IMR-90 (cell line): ENCODE measurements around the gene CPAMD8. TPM values are rescaled to one million over a fixed set of nuclear protein-coding genes. Genes with fewer than 3 reads are reported as not detected.

Experiments used
- ATAC-seq: fragments of 200-7000 bp; cut with Tn5 transposase; 2 replicates; pipeline ENCODE4 v1.9.1; 2020; ENCODE audit warnings: low read depth, mild to moderate bottlenecking, moderate library complexity
- BruUV-seq: library from RNA; stranded (reverse); fragments of 400-500 nt; replicated peaks from 2 replicates; lab custom pipeline; 2021; lab: Mats Ljungman, UMichigan
- CTCF ChIA-PET: fragments of 300-600 bp; formaldehyde crosslinking; extraction: SDS; loops from one replicate; lab custom pipeline; 2021; ENCODE audit warnings: antibody characterized with exemption; lab: Yijun Ruan, JAX
- POLR2A ChIA-PET: fragments of 300-600 bp; sonication (Branson Sonifier 250); formaldehyde crosslinking; loops from one replicate; lab custom pipeline; 2022; ENCODE audit warnings: antibody characterized with exemption; ENCODE audit not compliant: unreplicated experiment; lab: Charles Lee
- DNase-seq: peaks from one replicate; pipeline ENCODE4 v3.0.0; 2013
- H2AFZ ChIP-seq: replicated peaks from 2 replicates; pipeline ENCODE3; 2013; ENCODE audit warnings: low read length, mild to moderate bottlenecking; ENCODE audit not compliant: poor library complexity
- H2AK5ac ChIP-seq: 2 replicates; pipeline ENCODE4 v1.6.1; 2013; ENCODE audit warnings: low read depth, low read length, inconsistent platforms
- H2AK9ac ChIP-seq: replicated peaks from 2 replicates; pipeline ENCODE3; 2013; ENCODE audit warnings: mild to moderate bottlenecking, low read depth, low read length, moderate library complexity; ENCODE audit not compliant: poor library complexity
- H2BK120ac ChIP-seq: 2 replicates; pipeline ENCODE4 v1.6.1; 2013; ENCODE audit warnings: low read depth, low read length, inconsistent platforms
- H2BK15ac ChIP-seq: 3 replicates; pipeline ENCODE4 v1.6.1; 2013; ENCODE audit warnings: low read depth, low read length, inconsistent platforms
- H2BK20ac ChIP-seq: 2 replicates; pipeline ENCODE4 v1.6.1; 2013; ENCODE audit warnings: low read depth, mild to moderate bottlenecking, inconsistent platforms, low read length, moderate library complexity
- H2BK5ac ChIP-seq: 2 replicates; pipeline ENCODE4 v1.6.1; 2013; ENCODE audit warnings: mild to moderate bottlenecking, low read depth, low read length, inconsistent platforms; ENCODE audit not compliant: poor library complexity, severe bottlenecking
- H3K14ac ChIP-seq: replicated peaks from 2 replicates; pipeline ENCODE4 v1.6.1; 2013; ENCODE audit warnings: low read depth, low read length, inconsistent platforms
- H3K18ac ChIP-seq: 2 replicates; pipeline ENCODE4 v1.6.1; 2013; ENCODE audit warnings: low read depth, low read length, control low read depth
- H3K23ac ChIP-seq: 2 replicates; pipeline ENCODE4 v1.6.1; 2013; ENCODE audit warnings: low read depth, low read length, inconsistent platforms
- H3K27ac ChIP-seq: 2 replicates; pipeline ENCODE4 v1.5.1; 2013; ENCODE audit warnings: mild to moderate bottlenecking, control low read depth, low read length; ENCODE audit not compliant: insufficient read depth
- H3K27me3 ChIP-seq: 2 replicates; pipeline ENCODE4 v1.6.1; 2013; ENCODE audit warnings: low read length; ENCODE audit not compliant: control insufficient read depth, insufficient read depth
- H3K36me3 ChIP-seq: 2 replicates; pipeline ENCODE4 v1.6.1; 2013; ENCODE audit warnings: low read length, mixed read lengths; ENCODE audit not compliant: control insufficient read depth, insufficient read depth
- H3K4ac ChIP-seq: 2 replicates; pipeline ENCODE4 v1.6.1; 2013; ENCODE audit warnings: low read depth, low read length, inconsistent platforms
- H3K4me1 ChIP-seq: 2 replicates; pipeline ENCODE4 v1.6.1; 2013; ENCODE audit warnings: low read length, mixed read lengths; ENCODE audit not compliant: control insufficient read depth, insufficient read depth
- H3K4me2 ChIP-seq: 2 replicates; pipeline ENCODE4 v1.6.1; 2013; ENCODE audit warnings: low read depth, mild to moderate bottlenecking, control low read depth, low read length, moderate library complexity
- H3K4me3 ChIP-seq: 2 replicates; pipeline ENCODE4 v1.5.1; 2013; ENCODE audit warnings: low read depth, mild to moderate bottlenecking, control low read depth, low read length, moderate library complexity; ENCODE audit not compliant: insufficient read depth
- H3K56ac ChIP-seq: 2 replicates; pipeline ENCODE4 v1.6.1; 2013; ENCODE audit warnings: low read length, inconsistent platforms; ENCODE audit not compliant: insufficient read depth; ENCODE audit errors: extremely low read depth
- H3K79me1 ChIP-seq, 2 experiments: 2 replicates each; pipeline ENCODE4 v1.6.1; 2013; ENCODE audit warnings: low read length in 2 of 2, inconsistent platforms in 1 of 2, low read depth in 1 of 2
- H3K9ac ChIP-seq: 2 replicates; pipeline ENCODE4 v1.6.1; 2013; ENCODE audit warnings: low read depth, low read length, control low read depth
- H3K9me1 ChIP-seq: 2 replicates; pipeline ENCODE4 v1.6.1; 2013; ENCODE audit warnings: low read length, inconsistent platforms; ENCODE audit not compliant: insufficient read depth
- H3K9me3 ChIP-seq: 2 replicates; pipeline ENCODE4 v1.6.1; 2013; ENCODE audit warnings: low read length; ENCODE audit not compliant: control insufficient read depth, insufficient read depth
- H4K20me1 ChIP-seq: 2 replicates; pipeline ENCODE4 v1.6.1; 2013; ENCODE audit warnings: low read length, inconsistent platforms; ENCODE audit not compliant: insufficient read depth
- H4K5ac ChIP-seq: 2 replicates; pipeline ENCODE4 v1.6.1; 2013; ENCODE audit warnings: mild to moderate bottlenecking, low read depth, low read length, control low read depth
- H4K8ac ChIP-seq, 2 experiments: 2 replicates each; pipeline ENCODE4 v1.6.1; 2013; ENCODE audit warnings: low read depth in 2 of 2, low read length in 2 of 2, control low read depth in 1 of 2, inconsistent platforms in 1 of 2
- H4K91ac ChIP-seq: 2 replicates; pipeline ENCODE4 v1.6.1; 2013; ENCODE audit warnings: low read depth, low read length, inconsistent platforms; ENCODE audit not compliant: insufficient read depth
- BHLHE40 ChIP-seq: fragments of 150-350 bp; IDR thresholded peaks from 2 replicates; pipeline ENCODE4 v1.6.1; 2016; ENCODE audit warnings: mild to moderate bottlenecking, low read depth, low read length
- CEBPB ChIP-seq: IDR thresholded peaks from 2 replicates; pipeline ENCODE4 v1.6.1; 2012; ENCODE audit warnings: low read depth, low read length, improper control_type of control experiment
- CHD1 ChIP-seq: IDR thresholded peaks from 2 replicates; pipeline ENCODE4 v1.6.1; 2012; ENCODE audit warnings: low read depth, low read length, improper control_type of control experiment
- FOS ChIP-seq: fragments of 150-350 bp; IDR thresholded peaks from 2 replicates; pipeline ENCODE4 v1.6.1; 2016; ENCODE audit warnings: low read depth, low read length
- MAFK ChIP-seq: IDR thresholded peaks from 2 replicates; pipeline ENCODE4 v1.6.1; 2012; ENCODE audit warnings: low read depth, low read length, improper control_type of control experiment
- MAZ ChIP-seq: IDR thresholded peaks from 2 replicates; pipeline ENCODE4 v1.6.1; 2012; ENCODE audit warnings: low read depth, mild to moderate bottlenecking, low read length, improper control_type of control experiment, moderate library complexity, borderline replicate concordance
- MXI1 ChIP-seq: IDR thresholded peaks from 2 replicates; pipeline ENCODE4 v1.6.1; 2012; ENCODE audit warnings: low read depth, mild to moderate bottlenecking, low read length, moderate library complexity, borderline replicate concordance
- NFE2L2 ChIP-seq: fragments of 150-350 bp; IDR thresholded peaks from 2 replicates; pipeline ENCODE4 v1.6.1; 2016; ENCODE audit warnings: low read depth, mild to moderate bottlenecking, low read length
- POLR2A ChIP-seq: IDR thresholded peaks from 2 replicates; pipeline ENCODE4 v1.6.1; 2012; ENCODE audit warnings: mild to moderate bottlenecking, low read depth, low read length
- RAD21 ChIP-seq: IDR thresholded peaks from 2 replicates; pipeline ENCODE4 v1.6.1; 2012; ENCODE audit warnings: low read length, improper control_type of control experiment
- RCOR1 ChIP-seq: IDR thresholded peaks from 2 replicates; pipeline ENCODE4 v1.6.1; 2012; ENCODE audit warnings: mild to moderate bottlenecking, low read length, improper control_type of control experiment; ENCODE audit not compliant: insufficient replicate concordance
- RFX5 ChIP-seq: IDR thresholded peaks from 2 replicates; pipeline ENCODE4 v1.8.0; 2012; ENCODE audit warnings: low read depth, mild to moderate bottlenecking, low read length, moderate library complexity
- SMC3 ChIP-seq: fragments of 150-350 bp; IDR thresholded peaks from 2 replicates; pipeline ENCODE4 v1.6.1; 2016; ENCODE audit warnings: low read depth, mild to moderate bottlenecking, antibody characterized with exemption, low read length, moderate library complexity
- whole genome bisulfite sequencing, 2 experiments: methylation state at CpG; one replicate each; pipeline versions ENCODE4 v1.1.5 to v1.1.7; 2013; ENCODE audit warnings: missing lambda C conversion rate in 2 of 2; ENCODE audit not compliant: insufficient read length in 1 of 2; ENCODE audit errors: extremely low coverage in 2 of 2; 5-methylcytosine and 5-hydroxymethylcytosine counted together
- dilution Hi-C: fragments of 300-500 bp; cut with HindIII; formaldehyde crosslinking; loops from one replicate; pipeline ENCODE4 v1.14.3; 2018; ENCODE audit warnings: low sequenced_read_pairs; ENCODE audit not compliant: unreplicated experiment
- in situ Hi-C: fragments of 300-500 bp; cut with MboI; formaldehyde crosslinking; loops from 3 replicates; pipeline ENCODE4 v1.14.3; 2019; ENCODE audit warnings: low sequenced_read_pairs, inconsistent platforms, mixed read lengths
- intact Hi-C: fragments of 100-400 bp; cut with micrococcal nuclease; formaldehyde crosslinking; loops from 2 replicates; pipeline ENCODE4 v1.10.0; 2022
- polyA plus RNA-seq, 3 experiments: library from polyadenylated mRNA; depleted of rRNA; stranded (reverse); fragments of >200 nt; gene quantifications; 2 replicates each; pipeline ENCODE4 v1.2.3, GENCODE V29; 2012; ENCODE audit warnings: low replicate concordance in 1 of 3
- total RNA-seq: library from RNA; depleted of rRNA; stranded (reverse); fragments of >200 nt; gene quantifications from 2 replicates; pipeline ENCODE4 v1.2.3, GENCODE V29; 2012
- TF ChIP-seq, protein P1 (sequence below): fragments of 150-350 bp; IDR thresholded peaks from 2 replicates; pipeline ENCODE4 v1.6.1; 2017; ENCODE audit warnings: mild to moderate bottlenecking, antibody characterized with exemption, low read length, low read depth
- TF ChIP-seq, protein P2 (sequence below): fragments of 150-350 bp; IDR thresholded peaks from 2 replicates; pipeline ENCODE4 v1.6.1; 2016; ENCODE audit warnings: low read depth, mild to moderate bottlenecking, low read length, moderate library complexity, borderline replicate concordance
- TF ChIP-seq, protein P3 (sequence below): conservative IDR thresholded peaks from 2 replicates; pipeline ENCODE4 v1.5.1; 2012; ENCODE audit warnings: mild to moderate bottlenecking, low read depth, low read length, improper control_type of control experiment

Gene CPAMD8
- total and polyA plus RNA-seq, 2 of the 4 experiments (the other 2 are of a cell fraction), result 0.36 to 0.79 TPM

DNA sequence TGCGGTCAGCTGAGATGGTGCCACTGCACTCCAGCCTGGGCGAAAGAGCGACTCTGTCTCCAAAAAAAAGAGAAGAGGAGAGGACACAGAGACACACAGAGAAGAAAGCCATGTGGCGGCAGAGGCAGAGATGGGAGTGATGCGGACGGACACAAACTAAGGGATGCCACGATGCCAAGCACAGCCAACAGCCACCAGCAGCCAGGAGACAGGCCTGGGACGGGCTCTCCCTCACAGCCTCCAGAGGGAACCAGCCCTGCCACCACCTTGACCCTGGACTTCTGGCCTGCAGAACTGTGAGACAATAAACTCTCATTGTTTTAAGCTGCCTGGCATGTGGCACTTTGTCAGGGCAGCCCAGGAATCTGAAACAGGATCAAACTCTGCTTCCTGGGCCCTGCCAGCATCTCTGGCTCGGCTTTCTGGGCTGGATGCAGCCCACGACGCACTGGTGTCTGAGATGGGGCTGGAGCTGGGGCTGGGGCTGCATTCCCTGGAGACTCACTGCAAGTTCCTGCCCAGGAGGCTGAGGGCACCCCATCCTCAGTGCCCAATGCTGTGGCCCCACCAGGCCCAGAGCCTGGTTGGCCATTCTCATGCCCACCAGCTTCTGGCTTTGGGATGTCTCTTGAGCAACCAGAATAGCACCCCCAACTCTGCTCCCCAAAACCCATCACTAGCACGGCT, 134.8 kb downstream of the CPAMD8 start:
- BruUV-seq, result no TSS peak
- no peaks in the 10 kb centered on the region for H3K4me1 ChIP-seq
- no peak overlapping the region for H3K23ac ChIP-seq
- H3K9me3 ChIP-seq, result no peaks in the 10 kb centered on the region
- no peak for DNase-seq
- in situ Hi-C loops (no loop called here), intact Hi-C loops (no loop called here), dilution Hi-C loops (no loop called here)
- H3K4ac ChIP-seq, result no peak overlapping the region
- H4K5ac ChIP-seq, result no peak overlapping the region
- no peaks in the 10 kb centered on the region for H3K79me1 ChIP-seq
- H3K18ac ChIP-seq, result no peak overlapping the region
- no peak for ATAC-seq
- no peak overlapping the region for H3K9ac ChIP-seq
- no peak overlapping the region for H2AK5ac ChIP-seq
- H3K14ac ChIP-seq, result no peak overlapping the region
- no peak overlapping the region for H2AFZ ChIP-seq
- no peak overlapping the region for H3K4me2 ChIP-seq
- POLR2A ChIA-PET, result no interaction called here
- H3K27me3 ChIP-seq, result peaks cover 8% of the 10 kb centered on the region; the same call in 1 of the 2 replicates
- no peak overlapping the region for H3K56ac ChIP-seq
- no peak overlapping the region for H2BK20ac ChIP-seq
- H2BK120ac ChIP-seq, result no peak overlapping the region
- no peaks in the 10 kb centered on the region for H4K20me1 ChIP-seq
- H2BK15ac ChIP-seq, result no peak overlapping the region
- no peak overlapping the region for H3K27ac ChIP-seq
- no peak overlapping the region for H2BK5ac ChIP-seq
- H4K91ac ChIP-seq, result no peak overlapping the region
- CTCF ChIA-PET, result no interaction called here
- H4K8ac ChIP-seq, result no peak overlapping the region
- H3K9me1 ChIP-seq, result no peaks in the 10 kb centered on the region
- H2AK9ac ChIP-seq, result no peak overlapping the region
- 80% methylated on average over 2 of the region's 12 CpGs; no CpG with 5 or more reads in 1 of the 2 experiments for WGBS, 2 experiments
- no peaks in the 10 kb centered on the region for H3K36me3 ChIP-seq
- no peak overlapping the region for H3K4me3 ChIP-seq
- TF ChIP-seq MAFK (no peak), BHLHE40 (no peak), RFX5 (no peak), RAD21 (no peak), POLR2A (no peak), MXI1 (no peak), CEBPB (no peak), NFE2L2 (no peak), RCOR1 (no peak), CHD1 (no peak), MAZ (no peak), FOS (no peak), SMC3 (no peak)
- TF ChIP-seq, protein P1, sequence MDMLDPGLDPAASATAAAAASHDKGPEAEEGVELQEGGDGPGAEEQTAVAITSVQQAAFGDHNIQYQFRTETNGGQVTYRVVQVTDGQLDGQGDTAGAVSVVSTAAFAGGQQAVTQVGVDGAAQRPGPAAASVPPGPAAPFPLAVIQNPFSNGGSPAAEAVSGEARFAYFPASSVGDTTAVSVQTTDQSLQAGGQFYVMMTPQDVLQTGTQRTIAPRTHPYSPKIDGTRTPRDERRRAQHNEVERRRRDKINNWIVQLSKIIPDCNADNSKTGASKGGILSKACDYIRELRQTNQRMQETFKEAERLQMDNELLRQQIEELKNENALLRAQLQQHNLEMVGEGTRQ, result no peak
- TF ChIP-seq, protein P2, sequence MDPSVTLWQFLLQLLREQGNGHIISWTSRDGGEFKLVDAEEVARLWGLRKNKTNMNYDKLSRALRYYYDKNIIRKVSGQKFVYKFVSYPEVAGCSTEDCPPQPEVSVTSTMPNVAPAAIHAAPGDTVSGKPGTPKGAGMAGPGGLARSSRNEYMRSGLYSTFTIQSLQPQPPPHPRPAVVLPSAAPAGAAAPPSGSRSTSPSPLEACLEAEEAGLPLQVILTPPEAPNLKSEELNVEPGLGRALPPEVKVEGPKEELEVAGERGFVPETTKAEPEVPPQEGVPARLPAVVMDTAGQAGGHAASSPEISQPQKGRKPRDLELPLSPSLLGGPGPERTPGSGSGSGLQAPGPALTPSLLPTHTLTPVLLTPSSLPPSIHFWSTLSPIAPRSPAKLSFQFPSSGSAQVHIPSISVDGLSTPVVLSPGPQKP, result no peak
- TF ChIP-seq, protein P3, sequence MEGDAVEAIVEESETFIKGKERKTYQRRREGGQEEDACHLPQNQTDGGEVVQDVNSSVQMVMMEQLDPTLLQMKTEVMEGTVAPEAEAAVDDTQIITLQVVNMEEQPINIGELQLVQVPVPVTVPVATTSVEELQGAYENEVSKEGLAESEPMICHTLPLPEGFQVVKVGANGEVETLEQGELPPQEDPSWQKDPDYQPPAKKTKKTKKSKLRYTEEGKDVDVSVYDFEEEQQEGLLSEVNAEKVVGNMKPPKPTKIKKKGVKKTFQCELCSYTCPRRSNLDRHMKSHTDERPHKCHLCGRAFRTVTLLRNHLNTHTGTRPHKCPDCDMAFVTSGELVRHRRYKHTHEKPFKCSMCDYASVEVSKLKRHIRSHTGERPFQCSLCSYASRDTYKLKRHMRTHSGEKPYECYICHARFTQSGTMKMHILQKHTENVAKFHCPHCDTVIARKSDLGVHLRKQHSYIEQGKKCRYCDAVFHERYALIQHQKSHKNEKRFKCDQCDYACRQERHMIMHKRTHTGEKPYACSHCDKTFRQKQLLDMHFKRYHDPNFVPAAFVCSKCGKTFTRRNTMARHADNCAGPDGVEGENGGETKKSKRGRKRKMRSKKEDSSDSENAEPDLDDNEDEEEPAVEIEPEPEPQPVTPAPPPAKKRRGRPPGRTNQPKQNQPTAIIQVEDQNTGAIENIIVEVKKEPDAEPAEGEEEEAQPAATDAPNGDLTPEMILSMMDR, result no peak
